ENCODE data around the gene QDPR. TPM values are rescaled to one million over a fixed set of nuclear protein-coding genes. Genes with fewer than 3 reads are reported as not detected.

Gene QDPR
- total RNA-seq, 1 experiment from 2014 or later, result 39.5 TPM

DNA sequence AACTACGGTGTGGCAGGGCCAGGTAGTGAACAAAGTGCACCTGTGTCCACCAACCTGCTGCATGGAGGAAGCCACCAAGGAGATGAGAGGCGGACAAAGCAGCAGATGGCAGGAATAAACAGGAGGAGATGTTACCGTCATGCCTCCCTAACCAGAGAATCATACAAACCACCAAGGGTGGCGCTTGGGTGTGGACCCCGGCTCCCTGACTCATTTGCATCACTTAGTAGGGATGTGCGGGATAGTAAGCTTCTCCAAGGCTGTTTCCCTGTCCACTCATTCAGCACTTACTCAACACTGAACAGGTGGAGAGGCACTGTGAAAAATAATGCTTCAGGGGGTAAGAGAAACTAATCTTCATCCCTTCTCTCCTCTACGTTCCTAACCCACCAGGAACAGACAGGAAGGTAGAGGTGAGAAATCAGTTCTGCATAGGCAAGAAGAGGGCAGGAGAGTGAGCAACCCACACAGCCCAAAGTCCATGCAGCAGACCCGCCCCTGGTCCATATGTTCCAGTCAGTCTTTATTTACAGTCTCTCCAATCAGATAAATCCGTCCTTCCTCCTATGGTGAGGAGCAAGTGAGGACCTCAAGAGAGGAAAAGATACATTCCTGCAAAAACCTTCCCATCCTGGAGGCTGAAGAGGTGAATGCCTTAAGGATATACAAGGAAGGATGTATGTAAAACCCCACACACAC lies 34.0 kb downstream of the QDPR start:
- DNase-seq (ENCODE audit: low read depth, low spot score), result no peak
- H3K27ac ChIP-seq (ENCODE audit: low read depth, low read length), result no peak overlapping the region
- no peak for TF ChIP-seq SP1 (IDR thresholded peaks at IDR 0.05; ENCODE audit: low read depth)
- TF ChIP-seq TCF7L2 (IDR thresholded peaks at IDR 0.05; ENCODE audit: borderline replicate concordance, extremely low read depth, insufficient read depth, insufficient read length), result no peak
- no peak for TF ChIP-seq POLR2A (IDR thresholded peaks at IDR 0.05; ENCODE audit: borderline replicate concordance, extremely low read depth, insufficient read depth, insufficient read length)
- TF ChIP-seq CBX3 (IDR thresholded peaks at IDR 0.05; ENCODE audit: low read depth), result no peak
- TF ChIP-seq FOSL1 (IDR thresholded peaks at IDR 0.05; ENCODE audit: low read depth), result no peak
- TF ChIP-seq JUND (IDR thresholded peaks at IDR 0.05), result no peak
- no peak for TF ChIP-seq EZH2 (IDR thresholded peaks at IDR 0.05)
- TF ChIP-seq, protein P1, sequence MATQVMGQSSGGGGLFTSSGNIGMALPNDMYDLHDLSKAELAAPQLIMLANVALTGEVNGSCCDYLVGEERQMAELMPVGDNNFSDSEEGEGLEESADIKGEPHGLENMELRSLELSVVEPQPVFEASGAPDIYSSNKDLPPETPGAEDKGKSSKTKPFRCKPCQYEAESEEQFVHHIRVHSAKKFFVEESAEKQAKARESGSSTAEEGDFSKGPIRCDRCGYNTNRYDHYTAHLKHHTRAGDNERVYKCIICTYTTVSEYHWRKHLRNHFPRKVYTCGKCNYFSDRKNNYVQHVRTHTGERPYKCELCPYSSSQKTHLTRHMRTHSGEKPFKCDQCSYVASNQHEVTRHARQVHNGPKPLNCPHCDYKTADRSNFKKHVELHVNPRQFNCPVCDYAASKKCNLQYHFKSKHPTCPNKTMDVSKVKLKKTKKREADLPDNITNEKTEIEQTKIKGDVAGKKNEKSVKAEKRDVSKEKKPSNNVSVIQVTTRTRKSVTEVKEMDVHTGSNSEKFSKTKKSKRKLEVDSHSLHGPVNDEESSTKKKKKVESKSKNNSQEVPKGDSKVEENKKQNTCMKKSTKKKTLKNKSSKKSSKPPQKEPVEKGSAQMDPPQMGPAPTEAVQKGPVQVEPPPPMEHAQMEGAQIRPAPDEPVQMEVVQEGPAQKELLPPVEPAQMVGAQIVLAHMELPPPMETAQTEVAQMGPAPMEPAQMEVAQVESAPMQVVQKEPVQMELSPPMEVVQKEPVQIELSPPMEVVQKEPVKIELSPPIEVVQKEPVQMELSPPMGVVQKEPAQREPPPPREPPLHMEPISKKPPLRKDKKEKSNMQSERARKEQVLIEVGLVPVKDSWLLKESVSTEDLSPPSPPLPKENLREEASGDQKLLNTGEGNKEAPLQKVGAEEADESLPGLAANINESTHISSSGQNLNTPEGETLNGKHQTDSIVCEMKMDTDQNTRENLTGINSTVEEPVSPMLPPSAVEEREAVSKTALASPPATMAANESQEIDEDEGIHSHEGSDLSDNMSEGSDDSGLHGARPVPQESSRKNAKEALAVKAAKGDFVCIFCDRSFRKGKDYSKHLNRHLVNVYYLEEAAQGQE (IDR thresholded peaks at IDR 0.05; ENCODE audit: low read depth), result no peak
- TF ChIP-seq CEBPB (IDR thresholded peaks at IDR 0.05; ENCODE audit: low read depth), result no peak
- TF ChIP-seq SRF (IDR thresholded peaks at IDR 0.05; ENCODE audit: low read depth), result no peak
- TF ChIP-seq ZFX (IDR thresholded peaks at IDR 0.05), result no peak
- no peak overlapping the region for H3K9ac ChIP-seq (ENCODE audit: low read length)
- no peaks in the 10 kb centered on the region for H3K36me3 ChIP-seq (ENCODE audit: control insufficient read depth in 1 of 2, insufficient read depth in 2 of 2, low read length in 2 of 2)
- no peaks in the 10 kb centered on the region for H4K20me1 ChIP-seq (ENCODE audit: insufficient read depth)
- ChIA-PET RAD21 (ENCODE audit: low non-redundant PET in 1 of 2, low total read pairs in 2 of 2, uncharacterized antibody in 2 of 2, unreplicated experiment in 2 of 2) (no interaction called here), POLR2A (no interaction called here), CTCF (no interaction called here)
- no TSS peak for BruUV-seq (replicated peaks)
- H3K27me3 ChIP-seq (ENCODE audit: insufficient read depth, low read length), result no peaks in the 10 kb centered on the region
- no peaks in the 10 kb centered on the region for H3K4me1 ChIP-seq (ENCODE audit: control insufficient read depth in 1 of 2, insufficient read depth in 2 of 2, low read length in 2 of 2)
- no peak overlapping the region for H2AFZ ChIP-seq (ENCODE audit: low read depth, low read length, poor library complexity, severe bottlenecking)
- H3K9me2 ChIP-seq (ENCODE audit: insufficient read depth), result no peaks in the 10 kb centered on the region
- H3K9me3 ChIP-seq (ENCODE audit: control insufficient read depth in 1 of 2, insufficient read depth in 1 of 2, low read depth in 1 of 2, low read length in 2 of 2), result no peaks in the 10 kb centered on the region
- H3K4me3 ChIP-seq (replicated peaks in 1 of 2; ENCODE audit: low read depth in 1 of 2, low read length in 2 of 2), result no peak overlapping the region
- no peak overlapping the region for H3K4me2 ChIP-seq (ENCODE audit: low read length)
- intact Hi-C loops (cut with micrococcal nuclease), result no loop called here
- no peak for ATAC-seq
- no peaks in the 10 kb centered on the region for H3K79me2 ChIP-seq (ENCODE audit: insufficient read depth, low read length)
